AG10803 (cell line): ENCODE results near the gene PPP2R3C.
"Not testable (repeated sequence)": the region's sequence is repeated elsewhere in the genome, so short reads cannot be mapped to it uniquely, and the experiment has no call there.

Experiments used
- DNase-seq: peaks from one replicate; pipeline ENCODE4 v3.0.0; 2010; ENCODE audit warnings: low read depth
- H3K4me3 ChIP-seq: 2 replicates; pipeline ENCODE4 v1.5.1; 2011; ENCODE audit warnings: mild to moderate bottlenecking, low read length, control low read depth
- TF ChIP-seq, protein P1 (sequence below): conservative IDR thresholded peaks from 2 replicates; pipeline ENCODE4 v1.5.1; 2011; ENCODE audit warnings: mild to moderate bottlenecking, low read length, control low read depth, inconsistent platforms

Gene PPP2R3C

DNA sequence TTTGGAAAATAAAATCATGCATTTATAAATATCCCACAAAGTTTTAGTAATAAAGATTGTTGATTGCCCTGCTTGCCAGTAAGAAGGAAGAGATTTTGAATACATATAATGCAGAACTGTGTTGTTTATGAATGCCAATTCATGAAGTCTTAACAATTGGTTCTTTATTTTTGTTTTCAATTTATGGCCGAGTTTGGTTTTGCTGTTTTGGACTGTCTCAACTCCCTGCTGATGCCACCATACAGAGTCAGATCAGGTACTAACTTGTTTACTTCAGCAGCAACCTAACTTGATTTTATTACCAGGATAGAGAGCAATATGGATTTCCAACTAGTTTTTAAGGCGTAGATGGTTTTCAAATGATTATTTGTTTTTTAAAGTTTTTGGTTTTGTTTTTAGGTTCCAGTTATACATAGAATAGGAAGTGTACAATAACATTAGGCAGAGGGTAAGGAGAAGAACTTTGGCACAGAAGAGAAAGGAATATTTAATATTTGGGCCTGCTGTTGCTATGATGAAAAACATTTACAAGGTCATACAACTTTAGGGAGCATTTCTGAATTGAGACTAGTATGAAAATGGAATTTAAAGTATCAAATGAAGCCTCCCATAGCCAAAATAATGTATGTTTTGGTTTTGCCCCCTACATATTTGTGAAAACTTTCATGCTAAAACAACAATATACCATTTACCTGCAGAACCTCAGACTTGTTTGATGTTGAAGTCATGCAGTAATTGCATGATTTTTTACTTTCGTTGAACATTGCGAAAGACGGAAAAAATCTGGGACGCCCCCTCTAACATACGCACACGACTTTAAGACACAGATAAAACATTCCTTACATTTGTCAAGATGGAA is 76.6 kb downstream of the PPP2R3C start:
- peak; percentile 40 for DNase-seq
- TF ChIP-seq, protein P1, sequence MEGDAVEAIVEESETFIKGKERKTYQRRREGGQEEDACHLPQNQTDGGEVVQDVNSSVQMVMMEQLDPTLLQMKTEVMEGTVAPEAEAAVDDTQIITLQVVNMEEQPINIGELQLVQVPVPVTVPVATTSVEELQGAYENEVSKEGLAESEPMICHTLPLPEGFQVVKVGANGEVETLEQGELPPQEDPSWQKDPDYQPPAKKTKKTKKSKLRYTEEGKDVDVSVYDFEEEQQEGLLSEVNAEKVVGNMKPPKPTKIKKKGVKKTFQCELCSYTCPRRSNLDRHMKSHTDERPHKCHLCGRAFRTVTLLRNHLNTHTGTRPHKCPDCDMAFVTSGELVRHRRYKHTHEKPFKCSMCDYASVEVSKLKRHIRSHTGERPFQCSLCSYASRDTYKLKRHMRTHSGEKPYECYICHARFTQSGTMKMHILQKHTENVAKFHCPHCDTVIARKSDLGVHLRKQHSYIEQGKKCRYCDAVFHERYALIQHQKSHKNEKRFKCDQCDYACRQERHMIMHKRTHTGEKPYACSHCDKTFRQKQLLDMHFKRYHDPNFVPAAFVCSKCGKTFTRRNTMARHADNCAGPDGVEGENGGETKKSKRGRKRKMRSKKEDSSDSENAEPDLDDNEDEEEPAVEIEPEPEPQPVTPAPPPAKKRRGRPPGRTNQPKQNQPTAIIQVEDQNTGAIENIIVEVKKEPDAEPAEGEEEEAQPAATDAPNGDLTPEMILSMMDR = no peak
- peak overlapping the region; percentile 74 for H3K4me3 ChIP-seq

DNA sequence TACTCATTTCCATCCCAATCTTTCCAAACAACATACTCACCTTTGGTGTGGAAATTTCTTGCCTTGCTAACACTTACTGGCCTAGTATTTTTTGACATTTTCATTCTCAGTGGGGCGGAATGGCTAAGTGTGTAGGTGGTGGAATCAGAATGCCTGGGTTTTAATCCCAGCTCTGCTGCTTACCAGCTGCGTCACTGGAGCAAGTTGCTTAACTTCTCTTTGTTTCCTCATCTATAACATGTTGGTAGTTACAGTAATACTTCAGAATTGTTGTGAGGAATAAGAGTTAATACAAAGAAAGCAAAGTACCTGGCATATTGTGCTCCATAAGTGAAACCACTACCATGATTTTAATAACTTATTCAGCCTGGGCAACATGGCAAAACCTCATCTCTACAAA is 78.7 kb downstream of the PPP2R3C start:
- DNase-seq = no peak
- H3K4me3 ChIP-seq = no peak overlapping the region
- TF ChIP-seq, protein P1 = no peak

DNA sequence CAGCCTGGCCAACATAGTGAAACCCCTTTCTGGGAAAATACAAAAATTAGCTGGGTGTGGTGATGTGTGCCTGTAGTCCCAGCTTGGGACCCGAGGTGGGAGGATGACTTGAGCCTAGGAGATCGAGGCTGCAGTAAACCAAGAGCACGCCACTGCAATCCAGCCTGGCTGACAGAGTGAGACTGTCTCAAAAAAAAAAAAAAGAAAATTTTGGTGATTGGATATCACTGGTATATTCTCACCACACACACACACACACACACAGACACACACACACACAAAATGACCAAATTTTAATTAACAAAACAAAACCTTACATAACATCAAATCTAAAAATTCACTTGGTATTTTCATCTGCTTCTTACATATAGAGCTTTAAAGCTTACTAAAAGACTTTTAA is 79.2 kb downstream of the PPP2R3C start:
- no peak for DNase-seq
- H3K4me3 ChIP-seq = no peak overlapping the region
- TF ChIP-seq, protein P1 = no peak

DNA sequence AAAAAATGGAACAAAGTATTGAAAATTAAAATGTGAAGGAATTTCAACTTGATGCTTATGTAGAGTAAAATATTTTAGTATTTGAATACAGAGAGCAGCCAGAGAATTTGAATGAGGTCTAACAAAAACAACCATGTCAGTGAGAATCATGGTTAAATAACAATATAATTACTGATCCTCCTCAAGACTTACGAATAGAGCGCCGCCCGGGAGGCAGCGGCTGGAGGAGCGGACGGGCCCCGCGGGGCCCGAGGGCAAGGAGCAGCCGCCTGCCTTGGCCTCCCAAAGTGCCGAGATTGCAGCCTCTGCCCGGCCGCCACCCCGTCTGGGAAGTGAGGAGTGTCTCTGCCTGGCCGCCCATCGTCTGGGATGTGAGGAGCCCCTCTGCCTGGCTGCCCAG is 83.5 kb downstream of the PPP2R3C start:
- DNase-seq, H3K4me3 ChIP-seq: not testable (repeated sequence)
